Natural killer cell (primary cell): Measurements from ENCODE around the gene ARHGEF12. TPM values are rescaled to one million over a fixed set of nuclear protein-coding genes. Genes with fewer than 3 reads are reported as not detected.

ENCODE experiments used
- ATAC-seq, 3 donors: fragments of 150-1000 bp in 2 of 3; fragments of 200-7000 bp in 1 of 3; cut with Tn5 transposase; 1 replicate in 1 of 3; 2 replicates in 2 of 3; pipeline ENCODE4 v1.10.0; 2021; ENCODE audit warnings: mild to moderate bottlenecking in 2 of 3, moderate library complexity in 2 of 3
- DNase-seq, 2 donors: peaks; one replicate each; pipeline versions ENCODE4 v3.0.0 to v3.0.0-alpha.2; 2013 to 2021; ENCODE audit warnings: mixed read lengths in 1 of 2
- H3K27ac ChIP-seq: one replicate; pipeline ENCODE4 v1.5.1; 2013; ENCODE audit warnings: mild to moderate bottlenecking, low read length
- H3K27me3 ChIP-seq: one replicate; pipeline ENCODE4 v1.6.1; 2013; ENCODE audit warnings: low read length; ENCODE audit not compliant: control insufficient read depth, insufficient read depth
- H3K36me3 ChIP-seq: one replicate; pipeline ENCODE4 v1.6.1; 2013; ENCODE audit warnings: low read length; ENCODE audit not compliant: control insufficient read depth, insufficient read depth
- H3K4me1 ChIP-seq: one replicate; pipeline ENCODE4 v1.6.1; 2013; ENCODE audit warnings: low read length; ENCODE audit not compliant: control insufficient read depth, insufficient read depth
- H3K4me3 ChIP-seq: one replicate; pipeline ENCODE4 v1.5.1; 2013; ENCODE audit warnings: low read length
- H3K9me3 ChIP-seq: one replicate; pipeline ENCODE4 v1.6.1; 2013; ENCODE audit warnings: low read length; ENCODE audit not compliant: control insufficient read depth, insufficient read depth
- H3K27ac Mint-ChIP-seq, 2 donors: one replicate each; pipeline ENCODE4 v1.8.0; 2022; ENCODE audit warnings: mild to moderate bottlenecking in 2 of 2, mixed read lengths in 2 of 2, moderate library complexity in 1 of 2
- H3K27me3 Mint-ChIP-seq, 2 donors: one replicate each; pipeline ENCODE4 v1.8.0; 2022; ENCODE audit warnings: low read depth in 2 of 2, mixed read lengths in 2 of 2
- H3K36me3 Mint-ChIP-seq: one replicate; pipeline ENCODE4 v1.8.0; 2022; ENCODE audit warnings: mixed read lengths
- H3K4me1 Mint-ChIP-seq, 2 donors: one replicate each; pipeline ENCODE4 v1.8.0; 2022; ENCODE audit warnings: mixed read lengths in 2 of 2
- H3K4me3 Mint-ChIP-seq: one replicate; pipeline ENCODE4 v1.8.0; 2022; ENCODE audit warnings: mild to moderate bottlenecking, moderate library complexity, mixed read lengths
- H3K9me3 Mint-ChIP-seq, 2 donors: one replicate each; pipeline ENCODE4 v1.8.0; 2022; ENCODE audit warnings: mixed read lengths in 2 of 2
- whole genome bisulfite sequencing: methylation state at CpG from one replicate; pipeline ENCODE4 v1.1.7; 2013; ENCODE audit warnings: missing lambda C conversion rate; ENCODE audit not compliant: insufficient coverage; 5-methylcytosine and 5-hydroxymethylcytosine counted together
- intact Hi-C: fragments of 100-400 bp; cut with micrococcal nuclease; formaldehyde crosslinking; loops from one replicate; pipeline ENCODE4 v1.14.2; 2022
- total RNA-seq, 4 donors: library from RNA; stranded (reverse); fragments of 120-200 nt in 1 of 4; gene quantifications; one replicate each; pipeline versions ENCODE4 v1.2.3 to v1.2.4, GENCODE V29; 2013 to 2022
- TF ChIP-seq, protein P1 (sequence below): fragments of 200-600 bp; IDR thresholded peaks from one replicate; pipeline ENCODE4 v1.8.0; 2022; ENCODE audit warnings: antibody characterized with exemption

ARHGEF12 gene
- total RNA-seq, 3 donors from 2014 or later (not counting 1 experiment from before 2014, with no cell fraction given) = 38.4 to 52.3 (median 42.1) TPM

GRCh38 chr11:120424185-120424969, 88.2 kb downstream of the ARHGEF12 start:
- no peaks in the 10 kb centered on the region for H3K27me3 ChIP-seq
- H3K27ac ChIP-seq = no peak overlapping the region
- Mint-ChIP-seq H3K36me3 (no peaks in the 10 kb centered on the region), H3K27ac (no peak overlapping the region), H3K4me1 (peaks cover 0 to 4% of the 10 kb centered on the region in 2 donors), H3K9me3 (no peaks in the 10 kb centered on the region), H3K4me3 (no peak overlapping the region), H3K27me3 (no peaks in the 10 kb centered on the region)
- H3K4me3 ChIP-seq = no peak overlapping the region
- no peak for ATAC-seq
- TF ChIP-seq, protein P1, sequence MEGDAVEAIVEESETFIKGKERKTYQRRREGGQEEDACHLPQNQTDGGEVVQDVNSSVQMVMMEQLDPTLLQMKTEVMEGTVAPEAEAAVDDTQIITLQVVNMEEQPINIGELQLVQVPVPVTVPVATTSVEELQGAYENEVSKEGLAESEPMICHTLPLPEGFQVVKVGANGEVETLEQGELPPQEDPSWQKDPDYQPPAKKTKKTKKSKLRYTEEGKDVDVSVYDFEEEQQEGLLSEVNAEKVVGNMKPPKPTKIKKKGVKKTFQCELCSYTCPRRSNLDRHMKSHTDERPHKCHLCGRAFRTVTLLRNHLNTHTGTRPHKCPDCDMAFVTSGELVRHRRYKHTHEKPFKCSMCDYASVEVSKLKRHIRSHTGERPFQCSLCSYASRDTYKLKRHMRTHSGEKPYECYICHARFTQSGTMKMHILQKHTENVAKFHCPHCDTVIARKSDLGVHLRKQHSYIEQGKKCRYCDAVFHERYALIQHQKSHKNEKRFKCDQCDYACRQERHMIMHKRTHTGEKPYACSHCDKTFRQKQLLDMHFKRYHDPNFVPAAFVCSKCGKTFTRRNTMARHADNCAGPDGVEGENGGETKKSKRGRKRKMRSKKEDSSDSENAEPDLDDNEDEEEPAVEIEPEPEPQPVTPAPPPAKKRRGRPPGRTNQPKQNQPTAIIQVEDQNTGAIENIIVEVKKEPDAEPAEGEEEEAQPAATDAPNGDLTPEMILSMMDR = no peak
- H3K9me3 ChIP-seq = no peaks in the 10 kb centered on the region
- WGBS = 100% methylated on average over 2 of the region's 3 CpGs
- H3K4me1 ChIP-seq = no peaks in the 10 kb centered on the region
- peaks cover 6% of the 10 kb centered on the region for H3K36me3 ChIP-seq
- intact Hi-C loops = no loop called here
- no peak for DNase-seq

GRCh38 chr11:120424970-120425332, 88.7 kb downstream of the ARHGEF12 start:
- Mint-ChIP-seq H3K9me3 (no peaks in the 10 kb centered on the region), H3K27ac (no peak overlapping the region), H3K27me3 (no peaks in the 10 kb centered on the region), H3K4me3 (no peak overlapping the region), H3K4me1 (peaks cover 0 to 3% of the 10 kb centered on the region in 2 donors), H3K36me3 (no peaks in the 10 kb centered on the region)
- no peak for ATAC-seq
- H3K36me3 ChIP-seq = peaks cover 8% of the 10 kb centered on the region
- WGBS = 97% methylated on average over 3 of the region's 3 CpGs
- TF ChIP-seq, protein P1 = no peak
- no peaks in the 10 kb centered on the region for H3K9me3 ChIP-seq
- no peak for DNase-seq
- no peak overlapping the region for H3K4me3 ChIP-seq
- no peak overlapping the region for H3K27ac ChIP-seq
- intact Hi-C loops = no loop called here
- no peaks in the 10 kb centered on the region for H3K4me1 ChIP-seq
- no peaks in the 10 kb centered on the region for H3K27me3 ChIP-seq

DNA sequence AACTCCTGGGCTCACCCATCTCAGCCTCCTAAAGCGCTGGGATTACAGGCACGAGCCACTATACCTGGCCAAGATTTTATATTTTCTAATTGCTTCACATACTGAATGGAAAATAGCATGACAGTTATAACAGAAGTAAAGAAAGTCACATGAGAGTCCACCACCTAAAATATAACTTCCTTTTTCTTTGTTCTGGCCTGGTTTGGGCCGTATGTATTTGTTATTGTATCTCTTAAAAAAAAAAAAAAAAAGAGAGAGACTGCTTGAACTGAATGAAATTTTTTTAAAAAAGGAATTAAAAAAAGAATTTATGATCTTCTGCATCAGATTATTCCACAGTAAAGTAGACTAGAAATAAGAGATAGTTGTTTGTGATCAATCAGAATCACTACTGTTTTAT, 89.3 kb downstream of the ARHGEF12 start:
- H3K36me3 Mint-ChIP-seq = no peaks in the 10 kb centered on the region
- DNase-seq = no peak
- TF ChIP-seq, protein P1 = no peak
- Histone ChIP-seq H3K27me3 (no peaks in the 10 kb centered on the region), H3K36me3 (peaks cover 8% of the 10 kb centered on the region), H3K4me3 (no peak overlapping the region), H3K4me1 (no peaks in the 10 kb centered on the region), H3K27ac (no peak overlapping the region), H3K9me3 (no peaks in the 10 kb centered on the region)
- no peak for ATAC-seq
- no CpG with 5 or more reads among the region's 3 CpGs for WGBS
- H3K4me1 Mint-ChIP-seq = no peaks in the 10 kb centered on the region
- no peaks in the 10 kb centered on the region for H3K9me3 Mint-ChIP-seq
- intact Hi-C loops = no loop called here
- H3K27ac Mint-ChIP-seq = no peak overlapping the region
- H3K27me3 Mint-ChIP-seq = no peaks in the 10 kb centered on the region
- H3K4me3 Mint-ChIP-seq = no peak overlapping the region

GRCh38 chr11:120430146-120430545, 93.9 kb downstream of the ARHGEF12 start:
- Mint-ChIP-seq H3K4me1 (peaks cover 19 to 20% of the 10 kb centered on the region in 2 donors), H3K27ac (no peak overlapping the region)
- intact Hi-C loops = no loop called here

More at GRCh38 chr11:120430146-120430545, 93.9 kb downstream of the ARHGEF12 start:
- peaks cover 8% of the 10 kb centered on the region for H3K36me3 ChIP-seq
- no peaks in the 10 kb centered on the region for H3K9me3 ChIP-seq
- H3K4me1 ChIP-seq = no peaks in the 10 kb centered on the region
- ATAC-seq = no peak
- DNase-seq = no peak
- no peak overlapping the region for H3K4me3 ChIP-seq
- no peaks in the 10 kb centered on the region for H3K36me3 Mint-ChIP-seq
- no peak overlapping the region for H3K4me3 Mint-ChIP-seq
- H3K27me3 Mint-ChIP-seq = no peaks in the 10 kb centered on the region
- TF ChIP-seq, protein P1 = no peak
- H3K9me3 Mint-ChIP-seq = no peaks in the 10 kb centered on the region
- no peak overlapping the region for H3K27ac ChIP-seq
- H3K27me3 ChIP-seq = no peaks in the 10 kb centered on the region
